Thyroid gland (tissue), 4 donors: ENCODE data around the gene SCAMP1.
A peak's percentile ranks its signal among the peaks of the same experiment; 100 is the strongest.

Experiments used
- CTCF ChIP-seq, 6 experiments: fragments of 200-600 bp in 3 of 6; fragments of 450-650 bp in 3 of 6; sonication (generic) in 3 of 6; IDR thresholded peaks; one replicate each; pipeline ENCODE4 v1.5.1; 2016 to 2019; ENCODE audit warnings: antibody characterized with exemption in 6 of 6, mild to moderate bottlenecking in 2 of 6, inconsistent platforms in 1 of 6, moderate library complexity in 1 of 6
- POLR2A ChIP-seq, 2 donors: fragments of 450-650 bp; IDR thresholded peaks; one replicate each; pipeline ENCODE4 v1.6.1; 2017; ENCODE audit warnings: antibody characterized with exemption in 2 of 2, mild to moderate bottlenecking in 2 of 2, moderate library complexity in 1 of 2

DNA sequence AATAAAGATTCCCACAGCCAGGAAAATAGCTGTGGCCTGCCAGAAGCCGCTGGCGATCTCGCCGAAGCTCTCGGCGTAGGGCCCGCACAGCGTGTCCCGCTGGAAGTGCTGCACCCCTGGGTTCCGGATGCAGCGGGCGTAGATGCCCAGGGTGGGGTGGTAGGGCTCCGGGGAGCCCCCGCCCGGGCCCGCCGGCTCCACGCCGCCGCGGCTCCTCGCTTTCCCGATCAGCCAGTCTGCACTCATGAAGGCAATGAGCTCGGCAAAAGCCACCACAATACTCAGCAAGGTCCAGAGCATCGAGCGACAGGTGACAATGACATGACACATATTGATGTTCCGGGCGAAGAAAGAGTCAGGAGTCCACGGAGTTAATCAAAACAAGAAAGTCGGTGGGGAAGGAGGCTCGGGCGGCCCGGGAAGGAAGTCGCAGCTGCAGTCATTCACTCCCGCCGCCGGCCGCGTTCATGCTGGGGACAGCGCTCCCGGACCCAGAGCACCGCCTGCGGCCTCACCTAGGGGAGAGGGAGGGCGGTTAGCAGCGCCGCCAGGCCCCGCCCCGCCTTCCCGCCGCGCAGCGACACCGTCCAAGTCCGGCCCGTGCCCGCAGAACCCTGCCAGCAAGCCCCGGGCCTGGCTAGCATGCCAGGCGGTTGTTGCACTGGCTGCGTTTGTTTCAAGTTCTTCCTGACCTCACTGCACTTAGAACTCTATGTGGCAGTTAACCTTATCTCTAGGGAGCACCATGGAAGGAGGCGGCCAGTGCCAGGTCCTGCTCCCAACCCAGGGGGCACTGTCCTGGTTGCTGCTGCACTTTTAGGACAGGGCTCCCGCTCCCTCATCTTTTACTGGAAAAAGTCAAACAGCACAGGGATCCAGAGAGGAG is 149.7 kb downstream of the SCAMP1 start:
- TF ChIP-seq CTCF (IDR thresholded peaks at IDR 0.05) (peak in 1 of 6 experiments; percentile 17), POLR2A (IDR thresholded peaks at IDR 0.05) (peak in 1 of 2 donors; percentile 25)
